ENCODE results near the gene MBD1.
A peak's percentile ranks its signal among the peaks of the same experiment; 100 is the strongest.
"Not testable (repeated sequence)": the region's sequence is repeated elsewhere in the genome, so short reads cannot be mapped to it uniquely, and the experiment has no call there.

Gene MBD1

DNA sequence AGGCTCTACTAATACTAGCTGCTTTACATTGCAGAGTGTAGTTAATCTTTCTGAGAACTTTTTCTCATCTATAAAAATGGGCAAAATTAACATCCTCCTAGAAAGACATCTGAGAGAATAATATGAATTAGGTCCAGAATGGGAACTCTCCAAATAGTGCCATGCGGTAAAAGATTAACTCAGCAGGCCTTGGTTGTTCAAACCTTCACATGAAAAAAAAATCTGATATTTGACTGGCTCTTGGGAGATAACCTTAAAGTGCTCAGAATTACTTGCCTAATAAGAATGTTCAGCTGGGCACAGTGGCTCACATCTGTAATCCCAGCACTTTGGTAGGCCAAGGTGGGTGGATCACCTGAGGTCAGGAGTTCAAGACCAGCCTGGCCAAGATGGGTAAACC, 11.7 kb upstream of the MBD1 start:
- DNase-seq (ENCODE audit: low spot score): no peak

DNA sequence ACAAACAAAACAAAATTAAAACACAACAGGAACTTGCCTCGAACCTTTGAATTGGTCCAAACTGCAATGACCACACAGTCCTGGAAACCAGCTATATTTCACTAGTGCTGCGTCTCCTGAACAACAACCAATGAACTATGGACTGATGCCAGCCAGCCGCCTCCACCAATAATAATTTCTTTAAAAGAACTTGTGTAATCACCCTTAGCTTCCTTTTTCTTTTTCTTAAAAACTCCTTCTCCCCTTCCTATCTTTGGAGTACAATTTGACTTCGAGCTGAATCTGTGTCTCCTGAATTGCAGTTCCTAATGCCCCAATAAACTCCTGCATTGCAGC, 7.8 kb upstream of the MBD1 start:
- no peak for DNase-seq (ENCODE audit: low spot score)

DNA sequence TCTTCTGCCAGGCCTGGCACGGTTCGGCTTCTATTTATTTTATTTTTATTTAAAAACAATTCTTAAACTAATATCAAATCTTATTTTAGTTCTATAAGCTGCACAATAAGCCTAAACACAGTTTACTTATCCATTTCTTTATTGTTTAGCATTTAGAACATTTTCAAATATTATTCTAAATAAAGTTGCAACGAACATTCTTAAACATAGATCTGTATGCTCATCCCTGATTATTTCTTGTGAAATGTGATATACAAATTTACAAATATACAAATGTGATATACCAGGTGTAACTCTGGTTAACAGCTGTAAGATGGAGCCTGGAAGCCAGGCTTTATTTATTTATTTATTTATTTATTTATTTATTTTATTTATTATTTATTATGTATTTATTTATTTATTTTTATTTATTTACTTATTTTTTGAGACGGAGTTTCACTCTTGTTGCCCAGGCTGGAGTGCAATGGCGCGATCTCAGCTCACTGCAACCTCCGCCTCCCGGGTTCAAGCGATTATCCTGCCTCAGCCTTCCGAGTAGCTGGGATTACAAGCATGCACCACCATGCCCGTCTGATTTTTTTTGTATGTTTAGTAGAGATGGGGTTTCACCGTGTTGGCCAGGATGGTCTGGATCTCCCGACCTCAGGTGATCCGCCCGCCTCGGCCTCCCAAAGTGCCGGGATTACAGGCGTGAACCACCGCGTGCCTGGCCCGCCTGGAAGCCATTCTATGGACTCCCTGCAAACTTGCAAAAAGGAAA, 7.2 kb upstream of the MBD1 start:
- DNase-seq (ENCODE audit: low spot score): not testable (repeated sequence)

DNA sequence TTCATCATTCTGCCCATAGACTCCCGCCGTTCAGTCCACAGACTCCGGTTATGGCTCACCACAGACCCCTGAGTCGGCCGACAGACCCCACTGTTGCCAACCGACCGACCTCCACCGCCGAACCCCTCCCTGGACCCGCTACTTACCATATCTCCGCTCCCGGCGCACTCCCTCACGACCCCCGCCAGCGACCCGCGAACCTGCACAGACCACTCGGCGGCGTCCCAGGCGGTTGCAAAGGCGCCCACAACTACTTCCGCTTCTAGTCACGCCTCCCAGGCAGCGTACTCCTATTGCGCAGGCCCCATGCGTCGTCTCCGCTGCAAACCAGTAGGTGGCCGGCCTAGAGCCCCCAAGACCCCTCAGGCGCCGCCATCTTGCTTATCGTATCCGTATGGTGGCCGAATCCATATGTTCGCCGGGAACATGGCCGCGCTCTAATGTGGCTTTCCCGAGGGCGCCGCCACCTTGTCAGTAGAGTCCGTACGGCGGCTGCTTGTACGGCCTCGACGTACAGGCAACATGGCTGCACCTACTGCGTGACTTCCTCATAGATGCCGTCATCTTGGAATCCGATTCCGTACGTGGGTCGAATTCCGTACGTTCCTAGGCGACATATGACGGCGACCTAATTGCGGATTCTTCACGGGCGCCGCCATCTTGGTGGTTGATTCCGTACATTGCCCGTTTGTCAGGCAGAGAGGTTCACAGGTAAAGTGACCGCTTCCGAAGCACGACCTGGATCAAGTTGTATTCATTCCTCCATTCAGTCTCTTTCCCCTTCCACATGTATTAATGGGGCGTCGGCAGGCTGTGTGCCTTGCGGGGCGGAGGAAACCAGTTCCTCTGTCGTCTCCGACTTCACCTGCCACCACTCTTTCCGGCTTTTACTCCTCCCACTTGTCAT, 6.4 kb upstream of the MBD1 start, which contains the start of gene CXXC1:
Gene CXXC1, minus strand, starts transcription at position 252 of the 907 bp plus-strand sequence. Its CDS starts 103 bp downstream, at position 149.
- peak; percentile 100 for DNase-seq (ENCODE audit: low spot score)

- no peak for DNase-seq (ENCODE audit: low spot score)
Observed at GRCh38 chr18:50287028-50287440, 5.7 kb upstream of the MBD1 start.

- no peak for DNase-seq (ENCODE audit: low spot score)
Observed at GRCh38 chr18:50286391-50287027, 5.2 kb upstream of the MBD1 start.

DNA sequence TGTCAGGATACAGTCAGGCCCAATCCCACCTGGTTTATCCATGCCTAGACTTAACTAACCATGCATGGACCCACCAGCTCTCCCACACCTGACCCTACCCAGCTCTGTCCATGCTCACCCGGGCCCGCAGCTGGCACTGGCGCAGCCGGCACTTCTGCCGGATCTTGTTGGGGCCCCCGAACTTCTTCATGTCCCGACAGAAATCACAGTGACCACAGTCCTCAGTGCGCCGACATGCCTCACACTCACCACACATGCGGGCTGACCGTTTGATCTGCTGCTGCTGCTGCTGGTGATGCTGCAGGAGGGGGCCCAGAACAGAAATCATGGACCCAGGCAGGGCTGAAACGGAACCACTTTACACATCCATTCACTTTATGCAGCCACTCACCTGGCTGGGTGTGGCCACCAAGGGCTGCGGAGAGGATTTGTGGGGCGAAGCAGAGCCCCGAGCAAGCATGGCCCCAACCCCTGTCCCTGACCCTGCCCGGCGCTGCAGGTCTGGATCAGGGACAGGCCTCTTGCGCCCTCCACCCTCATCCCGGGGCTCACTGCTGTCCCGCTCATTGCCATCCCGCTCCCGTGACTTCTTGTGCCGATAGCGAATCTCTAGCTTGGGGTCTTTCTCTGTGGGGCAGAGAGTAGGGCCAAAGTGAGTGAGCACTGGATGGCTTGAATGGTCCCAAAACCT, 4.5 kb upstream of the MBD1 start:
- DNase-seq (ENCODE audit: low spot score): no peak

- no peak for DNase-seq (ENCODE audit: low spot score)
Observed at GRCh38 chr18:50285071-50285470, 3.7 kb upstream of the MBD1 start.

GRCh38 chr18:50284255-50284885, 3.0 kb upstream of the MBD1 start:
- no peak for DNase-seq (ENCODE audit: low spot score)

- DNase-seq (ENCODE audit: low spot score): no peak
Observed at GRCh38 chr18:50283469-50284209, 2.3 kb upstream of the MBD1 start.

DNA sequence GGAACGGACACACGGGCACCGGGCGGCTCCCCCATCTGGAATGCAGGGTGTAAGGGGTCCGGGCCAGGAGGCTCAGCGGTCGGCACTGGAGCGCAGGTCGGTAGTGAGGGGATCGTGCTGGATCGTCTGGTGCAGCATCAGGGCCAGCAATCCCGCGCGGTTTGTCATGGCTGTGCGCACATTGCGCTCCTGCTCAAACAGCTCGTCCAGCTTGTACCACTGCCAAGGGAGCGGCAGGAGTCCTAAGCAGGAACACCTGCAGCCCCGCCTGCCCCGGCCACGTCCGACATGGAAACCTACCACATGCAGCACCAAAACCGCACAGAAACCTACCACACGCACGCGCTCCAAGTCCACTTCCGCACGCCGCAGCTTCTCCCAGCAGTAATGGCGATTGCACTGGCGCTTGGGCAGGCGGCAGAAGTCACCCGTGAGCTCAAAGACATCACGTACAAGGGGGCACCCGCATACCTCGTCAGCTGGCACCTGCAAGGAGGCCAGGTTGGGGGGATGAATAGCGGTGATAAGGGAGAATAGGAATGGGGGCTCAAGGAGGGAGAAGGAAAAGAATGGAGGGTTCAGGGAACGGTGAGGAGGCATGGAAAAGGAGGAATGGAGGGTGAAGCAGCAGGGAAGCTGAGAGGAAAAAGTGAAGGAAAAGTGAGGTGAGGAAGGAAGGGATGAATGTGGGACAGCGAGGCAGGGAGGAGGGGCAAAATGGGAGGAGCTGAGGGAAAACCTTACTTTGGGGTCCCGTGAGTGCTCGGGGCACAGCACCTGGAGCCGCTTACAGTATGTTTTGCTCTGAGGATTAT, 1.4 kb upstream of the MBD1 start:
- DNase-seq (ENCODE audit: low spot score): no peak

DNA sequence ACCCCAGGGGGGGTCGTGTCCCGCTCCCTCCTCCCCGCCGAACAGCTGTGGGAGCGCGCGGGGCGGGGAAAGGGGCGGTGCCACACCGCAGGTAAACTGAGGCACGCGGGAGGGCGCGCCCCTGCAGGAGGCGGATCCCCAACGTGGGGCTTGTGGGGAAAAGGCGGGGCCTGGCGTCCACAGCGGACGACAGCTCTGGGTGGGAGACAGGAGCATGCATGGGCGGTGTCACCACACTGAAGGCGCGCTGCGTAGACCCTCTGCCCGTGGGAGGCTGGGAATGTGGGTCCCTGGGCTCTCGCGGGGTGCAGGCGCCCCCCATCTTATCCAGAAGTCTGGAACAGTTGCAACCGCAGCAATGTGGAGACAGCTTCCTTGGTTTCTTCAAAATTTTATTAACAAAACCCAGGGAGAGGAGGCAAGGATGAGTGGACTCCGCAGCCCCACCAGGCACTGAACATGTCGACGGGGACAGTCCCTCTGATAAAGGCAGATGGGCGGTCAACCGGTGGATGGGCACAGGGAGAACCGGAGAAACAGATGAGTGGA, 723 bp upstream of the MBD1 start:
- no peak for DNase-seq (ENCODE audit: low spot score)

DNA sequence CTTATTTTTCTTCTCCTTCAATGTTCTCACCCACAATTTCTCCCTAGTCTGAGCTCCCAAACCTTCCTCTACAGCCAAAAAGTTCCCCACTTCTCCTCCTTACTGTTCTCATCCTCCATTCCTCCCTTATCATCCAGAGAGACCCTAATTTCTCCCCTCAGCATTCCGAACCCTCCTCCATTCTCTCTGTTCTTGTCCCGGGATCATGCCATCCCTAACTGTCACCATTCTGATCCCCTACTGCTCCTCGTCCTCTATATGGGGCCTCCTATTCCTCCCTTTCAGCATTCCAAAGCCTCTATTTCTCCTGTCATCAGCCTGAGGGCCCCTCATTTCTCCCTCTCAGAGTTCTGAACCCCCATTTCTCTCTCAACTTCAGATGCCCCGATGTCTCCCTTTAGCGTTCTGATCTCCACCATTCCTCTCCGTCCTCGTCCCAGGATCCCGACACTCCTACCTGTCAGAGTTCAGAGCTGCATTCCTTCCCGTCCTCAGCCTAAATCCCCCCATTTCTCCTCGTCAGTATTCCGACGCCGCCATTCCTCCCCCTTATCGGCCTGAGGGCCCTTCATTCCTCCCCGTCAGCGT, 522 bp downstream of the MBD1 start:
- DNase-seq (ENCODE audit: low spot score): no peak

- no peak for DNase-seq (ENCODE audit: low spot score)
Observed at GRCh38 chr18:50279752-50280151, 1.6 kb downstream of the MBD1 start.

GRCh38 chr18:50277942-50278341, 3.4 kb downstream of the MBD1 start:
- DNase-seq (ENCODE audit: low spot score): no peak

- DNase-seq (ENCODE audit: low spot score): no peak
Observed at GRCh38 chr18:50276452-50276851, 4.9 kb downstream of the MBD1 start.

DNA sequence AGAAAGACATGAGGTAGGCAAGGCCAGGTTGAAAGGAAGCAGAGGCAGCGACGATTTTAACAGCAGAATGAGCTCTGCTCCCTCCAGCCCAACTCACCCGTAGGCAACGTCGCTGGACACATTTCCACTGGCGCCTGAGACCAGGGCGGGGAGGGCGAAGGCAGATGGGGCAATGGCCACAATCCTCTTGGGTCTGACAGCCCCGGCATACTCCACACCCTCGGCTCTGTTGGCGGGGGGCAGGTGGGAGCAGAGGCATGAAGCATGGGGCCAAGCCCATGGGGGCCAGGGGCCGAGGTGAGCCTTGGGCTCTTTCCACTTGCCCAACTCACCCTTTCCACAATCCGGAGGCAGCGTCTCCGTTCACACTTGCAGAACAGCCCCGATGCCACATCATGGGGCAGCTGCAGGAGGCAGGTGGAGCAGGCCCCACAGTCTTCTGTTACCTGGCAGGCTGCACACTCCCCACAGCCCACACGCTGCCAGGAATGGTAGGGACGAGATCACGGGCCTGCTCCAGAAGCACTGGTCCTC, 5.8 kb downstream of the MBD1 start:
- no peak for DNase-seq (ENCODE audit: low spot score)

DNA sequence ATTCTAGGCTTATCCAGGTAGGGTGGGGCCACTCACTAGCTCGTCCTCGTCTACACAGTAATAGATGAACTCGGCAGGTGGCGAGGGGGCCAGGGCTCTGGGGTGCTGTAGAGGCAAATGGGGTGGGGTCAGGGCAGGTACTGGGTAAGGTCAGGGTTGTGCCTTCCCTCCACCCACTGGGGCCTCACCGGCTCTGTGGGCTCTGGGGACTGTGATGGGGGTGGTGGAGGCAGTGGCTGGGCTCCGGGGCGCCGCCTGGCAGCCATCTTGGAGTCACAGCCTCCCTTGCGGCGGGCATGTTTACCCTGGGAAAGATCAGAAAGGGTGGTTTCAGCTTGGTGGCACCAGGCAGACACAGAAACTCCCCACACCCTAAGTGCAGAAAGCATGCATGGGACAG, 6.4 kb downstream of the MBD1 start:
- DNase-seq (ENCODE audit: low spot score): no peak

- no peak for DNase-seq (ENCODE audit: low spot score)
Observed at GRCh38 chr18:50274044-50274442, 7.3 kb downstream of the MBD1 start.

All from putamen (tissue), 1 donor.